H1 (cell line): ENCODE data around the gene NR4A1. TPM values are rescaled to one million over a fixed set of nuclear protein-coding genes. Genes with fewer than 3 reads are reported as not detected.

Experiments
- CTCF ChIA-PET: fragments of 300-600 bp; sonication (Branson Sonifier 250); formaldehyde crosslinking; loops from one replicate; lab custom pipeline; 2021; ENCODE audit not compliant: partially characterized antibody; lab: Charles Lee
- POLR2A ChIA-PET: fragments of 300-600 bp; sonication (Branson Sonifier 250); formaldehyde crosslinking; loops from one replicate; lab custom pipeline; 2021; ENCODE audit warnings: inconsistent platforms; ENCODE audit not compliant: partially characterized antibody; lab: Charles Lee
- DNase-seq, 2 experiments: peaks; one replicate each; pipeline versions ENCODE4 v3.0.0 to v3.0.0-alpha.2; 2010 to 2022; ENCODE audit warnings: low spot score in 2 of 2, low read depth in 1 of 2, mixed read lengths in 1 of 2
- FAIRE-seq: peaks from 2 replicates; lab custom pipeline; 2011; peaks lifted over from hg19 to GRCh38; lab: Jason Lieb, UNC
- H2AFZ ChIP-seq: 2 replicates; pipeline ENCODE4 v1.8.1; 2012; ENCODE audit warnings: low read length, inconsistent platforms
- H2AK5ac ChIP-seq: 2 replicates; pipeline ENCODE4 v1.6.1; 2013; ENCODE audit warnings: low read depth, low read length
- H2BK120ac ChIP-seq: replicated peaks from 2 replicates; pipeline ENCODE3; 2013; ENCODE audit warnings: low read depth, low read length, inconsistent platforms
- H2BK12ac ChIP-seq: 2 replicates; pipeline ENCODE4 v1.6.1; 2013; ENCODE audit warnings: low read depth, low read length
- H2BK15ac ChIP-seq: 2 replicates; pipeline ENCODE4 v1.6.1; 2013; ENCODE audit warnings: low read length
- H2BK20ac ChIP-seq: 2 replicates; pipeline ENCODE4 v1.6.1; 2013; ENCODE audit warnings: low read length
- H2BK5ac ChIP-seq: 2 replicates; pipeline ENCODE4 v1.6.1; 2013; ENCODE audit warnings: low read depth, low read length
- H3K14ac ChIP-seq: 2 replicates; pipeline ENCODE4 v1.6.1; 2013; ENCODE audit warnings: inconsistent platforms; ENCODE audit not compliant: insufficient read length
- H3K18ac ChIP-seq: 2 replicates; pipeline ENCODE4 v1.6.1; 2013; ENCODE audit warnings: low read length; ENCODE audit errors: extremely low read depth
- H3K23ac ChIP-seq: 2 replicates; pipeline ENCODE4 v1.6.1; 2013; ENCODE audit warnings: inconsistent platforms; ENCODE audit not compliant: insufficient read length
- H3K23me2 ChIP-seq: 2 replicates; pipeline ENCODE4 v1.6.1; 2013; ENCODE audit warnings: low read depth, low read length
- H3K27ac ChIP-seq: 2 replicates; pipeline ENCODE4 v1.6.1; 2011; ENCODE audit warnings: low read depth, low read length, inconsistent platforms
- H3K27me3 ChIP-seq, 4 experiments: replicated peaks in 1 of 4; 1 replicate in 1 of 4; 2 replicates in 3 of 4; pipeline versions ENCODE4 v1.6.1 to v1.8.1; 2011 to 2013; ENCODE audit warnings: low read length in 3 of 4, mild to moderate bottlenecking in 3 of 4, inconsistent platforms in 2 of 4, mixed read lengths in 2 of 4, moderate library complexity in 1 of 4; ENCODE audit not compliant: control insufficient read depth in 3 of 4, insufficient read depth in 3 of 4; ENCODE audit errors: extremely low read depth in 1 of 4
- H3K36me3 ChIP-seq, 4 experiments: 2 replicates each; pipeline versions ENCODE4 v1.6.1 to v1.8.1; 2011 to 2013; ENCODE audit warnings: mild to moderate bottlenecking in 4 of 4, low read length in 3 of 4, moderate library complexity in 2 of 4, control low read depth in 1 of 4, inconsistent platforms in 1 of 4; ENCODE audit not compliant: insufficient read depth in 4 of 4, control insufficient read depth in 2 of 4
- H3K4ac ChIP-seq: replicated peaks from 2 replicates; pipeline ENCODE3; 2013; ENCODE audit warnings: low read length, low read depth, mixed read lengths, inconsistent platforms; ENCODE audit not compliant: insufficient read length
- H3K4me1 ChIP-seq, 4 experiments: replicated peaks in 1 of 4; 1 replicate in 1 of 4; 2 replicates in 3 of 4; pipeline versions ENCODE4 v1.6.1 to v1.8.1; 2011 to 2013; ENCODE audit warnings: low read length in 3 of 4, inconsistent platforms in 2 of 4, mixed read lengths in 1 of 4; ENCODE audit not compliant: insufficient read depth in 4 of 4, control insufficient read depth in 3 of 4
- H3K4me2 ChIP-seq, 2 experiments: 2 replicates each; pipeline versions ENCODE4 v1.6.1 to v1.8.1; 2011 to 2013; ENCODE audit warnings: low read depth in 2 of 2, low read length in 2 of 2, control low read depth in 1 of 2, inconsistent platforms in 1 of 2, mild to moderate bottlenecking in 1 of 2; ENCODE audit not compliant: insufficient read depth in 1 of 2
- H3K4me3 ChIP-seq, 4 experiments: fragments of 200-600, 300-600 bp in 1 of 4; sonication (generic), shearing (Covaris generic), sonication (Bioruptor Twin) in 1 of 4; 2 replicates each; pipeline versions ENCODE4 v1.5.1 to v1.8.1; 2011 to 2016; ENCODE audit warnings: low read length in 4 of 4, low read depth in 3 of 4, control low read depth in 2 of 4, inconsistent platforms in 2 of 4, mild to moderate bottlenecking in 2 of 4, mixed read lengths in 1 of 4, moderate library complexity in 1 of 4; ENCODE audit not compliant: insufficient read depth in 2 of 4; ENCODE audit errors: extremely low read depth in 1 of 4
- H3K56ac ChIP-seq: replicated peaks from 2 replicates; pipeline ENCODE3; 2013; ENCODE audit warnings: low read depth, mild to moderate bottlenecking, mixed read lengths, low read length, inconsistent platforms; ENCODE audit not compliant: insufficient read length
- H3K79me1 ChIP-seq: 2 replicates; pipeline ENCODE4 v1.6.1; 2013; ENCODE audit warnings: low read depth, low read length, control low read depth
- H3K79me2 ChIP-seq, 2 experiments: 2 replicates each; pipeline versions ENCODE4 v1.6.1 to v1.8.1; 2012 to 2013; ENCODE audit warnings: low read length in 2 of 2, mild to moderate bottlenecking in 2 of 2, inconsistent platforms in 1 of 2; ENCODE audit not compliant: insufficient read depth in 2 of 2, control insufficient read depth in 1 of 2
- H3K9ac ChIP-seq, 4 experiments: replicated peaks in 1 of 4; 1 replicate in 1 of 4; 2 replicates in 3 of 4; pipeline versions ENCODE4 v1.6.1 to v1.8.1; 2011 to 2013; ENCODE audit warnings: low read depth in 3 of 4, low read length in 3 of 4, control low read depth in 2 of 4, mild to moderate bottlenecking in 2 of 4, moderate library complexity in 2 of 4, inconsistent platforms in 1 of 4; ENCODE audit errors: extremely low read depth in 1 of 4
- H3K9me3 ChIP-seq, 2 experiments: 2 replicates each; pipeline versions ENCODE4 v1.6.1 to v1.8.1; 2012 to 2013; ENCODE audit warnings: mild to moderate bottlenecking in 2 of 2, moderate library complexity in 2 of 2, control low read depth in 1 of 2, inconsistent platforms in 1 of 2, low read depth in 1 of 2, low read length in 1 of 2, mixed read lengths in 1 of 2; ENCODE audit not compliant: insufficient read depth in 2 of 2
- H4K20me1 ChIP-seq, 2 experiments: replicated peaks in 1 of 2; 2 replicates each; pipeline versions ENCODE3 to v1.8.1; 2011 to 2013; ENCODE audit warnings: inconsistent platforms in 2 of 2, low read length in 2 of 2, mild to moderate bottlenecking in 1 of 2; ENCODE audit not compliant: insufficient read depth in 2 of 2, control insufficient read depth in 1 of 2
- H4K5ac ChIP-seq: 2 replicates; pipeline ENCODE4 v1.6.1; 2013; ENCODE audit warnings: low read length, low read depth, mixed read lengths, inconsistent platforms; ENCODE audit not compliant: insufficient read length
- H4K8ac ChIP-seq: 2 replicates; pipeline ENCODE4 v1.8.0; 2013; ENCODE audit warnings: mild to moderate bottlenecking, moderate library complexity, low read length, inconsistent platforms; ENCODE audit not compliant: insufficient read depth; ENCODE audit errors: extremely low read depth
- H4K91ac ChIP-seq: replicated peaks from 2 replicates; pipeline ENCODE3; 2013; ENCODE audit warnings: low read length, mixed read lengths, inconsistent platforms; ENCODE audit not compliant: insufficient read length
- CBX5 ChIP-seq: fragments of 300-800, 300-1000 bp; sonication (generic); IDR thresholded peaks from 2 replicates; pipeline ENCODE4 v1.7.1; 2016; ENCODE audit warnings: antibody characterized with exemption, low read length, low read depth
- CEBPB ChIP-seq: IDR thresholded peaks from 2 replicates; pipeline ENCODE4 v1.6.1; 2012; ENCODE audit warnings: low read depth, low read length
- CHD2 ChIP-seq: IDR thresholded peaks from 2 replicates; pipeline ENCODE4 v1.6.1; 2012; ENCODE audit warnings: low read length, improper control_type of control experiment
- GABPA ChIP-seq: IDR thresholded peaks from 2 replicates; pipeline ENCODE4 v1.6.1; 2011; ENCODE audit warnings: mild to moderate bottlenecking, low read length, moderate library complexity, borderline replicate concordance; ENCODE audit not compliant: insufficient read depth
- KDM5A ChIP-seq: fragments of 200-600 bp; IDR thresholded peaks from 2 replicates; pipeline ENCODE4 v1.7.1; 2012; ENCODE audit warnings: mild to moderate bottlenecking, low read length, inconsistent platforms, mixed read lengths
- POU5F1 ChIP-seq: IDR thresholded peaks from 2 replicates; pipeline ENCODE4 v1.6.1; 2011; ENCODE audit warnings: low read depth, mild to moderate bottlenecking, low read length, moderate library complexity
- TBP ChIP-seq: IDR thresholded peaks from 2 replicates; pipeline ENCODE4 v1.6.1; 2011; ENCODE audit warnings: low read depth, low read length, improper control_type of control experiment
- TEAD4 ChIP-seq: IDR thresholded peaks from 2 replicates; pipeline ENCODE4 v1.6.1; 2012; ENCODE audit warnings: low read depth, low read length, inconsistent platforms, mixed read lengths
- WGBS, 2 experiments: shearing (Covaris generic) in 1 of 2; methylation state at CpG; one replicate each; pipeline versions ENCODE4 v1.1.6 to v1.1.7; 2013 to 2015; ENCODE audit warnings: low lambda C conversion rate in 2 of 2, mixed read lengths in 2 of 2, inconsistent platforms in 1 of 2, low coverage in 1 of 2, missing lambda C conversion rate in 1 of 2; ENCODE audit not compliant: insufficient replicate concordance in 2 of 2, insufficient coverage in 1 of 2, insufficient read length in 1 of 2; ENCODE audit errors: extremely low coverage in 1 of 2, missing lambda C conversion rate in 1 of 2; 5-methylcytosine and 5-hydroxymethylcytosine counted together
- polyA plus RNA-seq, 7 experiments: library from polyadenylated mRNA; depleted of rRNA in 3 of 7; stranded (reverse) in 5 of 7; unstranded in 2 of 7; fragments of >200 nt in 5 of 7; fragments of 200-250 nt in 2 of 7; gene quantifications; 1 replicate in 5 of 7; 2 replicates in 1 of 7; 4 replicates in 1 of 7; pipeline versions ENCODE4 v1.2.1 to v1.2.3, GENCODE V29; 2011 to 2013; ENCODE audit warnings: missing spikeins in 2 of 7, mixed read lengths in 2 of 7
- total RNA-seq: library from RNA; stranded (reverse); fragmentation: NEBNext Ultra II Directional; extraction: Animal tissue kit (Norgen Biotek cat#: 25700); gene quantifications from 2 replicates; pipeline ENCODE4 v1.2.1, GENCODE V29; 2021
- TF ChIP-seq, protein P1 (sequence below): IDR thresholded peaks from 2 replicates; pipeline ENCODE4 v1.6.1; 2012; ENCODE audit warnings: inconsistent platforms
- TF ChIP-seq, protein P2 (sequence below): IDR thresholded peaks from 2 replicates; pipeline ENCODE4 v1.6.1; 2012; ENCODE audit warnings: inconsistent platforms
- TF ChIP-seq, protein P3 (sequence below), 3 experiments: IDR thresholded peaks; 1 replicate in 2 of 3; 2 replicates in 1 of 3; pipeline versions ENCODE4 v1.5.1 to v1.6.1; 2011; ENCODE audit warnings: low read length in 3 of 3, mild to moderate bottlenecking in 3 of 3, inconsistent platforms in 2 of 3, low read depth in 1 of 3, moderate library complexity in 1 of 3; ENCODE audit not compliant: insufficient read depth in 1 of 3; ENCODE audit errors: control extremely low read depth in 1 of 3

The NR4A1 gene
- total and polyA plus RNA-seq, 2 of the 8 experiments (the other 6 are each of a cell fraction or from before 2014, with no cell fraction given) = 18.7 to 23.3 TPM

DNA sequence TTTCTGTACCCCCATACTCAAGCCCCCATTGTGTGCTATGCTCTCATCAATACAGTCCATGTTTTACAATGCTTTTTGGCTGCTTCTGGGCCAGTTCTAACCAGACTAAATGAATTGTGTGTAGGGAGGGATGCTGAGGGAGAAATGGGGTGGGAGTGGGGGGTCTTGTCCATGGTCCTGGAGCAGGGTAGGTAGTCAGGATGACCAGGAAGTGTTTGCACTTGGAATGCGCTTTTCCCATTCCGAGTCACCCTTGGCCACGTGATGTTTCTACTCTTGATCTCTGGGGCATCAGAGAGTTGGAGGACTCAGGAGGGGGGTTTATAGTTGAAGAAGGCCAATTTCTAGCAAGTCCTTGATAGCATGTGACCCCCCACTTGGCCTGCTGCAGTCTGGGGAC, 27.0 kb downstream of the NR4A1 start:
- Histone ChIP-seq H3K4me1 (peaks cover 5 to 37% (median 14%) of the 10 kb centered on the region in 4 experiments; a peak in 6 of 7 replicates), H2AK5ac (no peak overlapping the region), H2BK20ac (no peak overlapping the region), H2BK120ac (no peak overlapping the region), H3K4me2 (no peak overlapping the region), H3K18ac (no peak overlapping the region), H2BK15ac (no peak overlapping the region), H3K4me3 (no peak overlapping the region), H4K20me1 (peaks cover 3 to 28% of the 10 kb centered on the region in 2 experiments), H3K79me1 (peaks cover 11% of the 10 kb centered on the region), H3K79me2 (peaks cover 0 to 7% of the 10 kb centered on the region in 2 experiments; a peak in 2 of 4 replicates), H3K23ac (no peak overlapping the region), H3K9ac (no peak overlapping the region), H3K56ac (no peak overlapping the region), H3K27ac (no peak overlapping the region), H3K14ac (no peak overlapping the region), H4K8ac (no peak overlapping the region), H3K9me3 (no peaks in the 10 kb centered on the region), H2BK12ac (no peak overlapping the region), H4K5ac (no peak overlapping the region), H4K91ac (no peak overlapping the region), H3K23me2 (peaks cover 8% of the 10 kb centered on the region; the same call in 1 of the 2 replicates), H2AFZ (no peak overlapping the region), H2BK5ac (no peak overlapping the region), H3K4ac (no peak overlapping the region), H3K36me3 (peaks cover 10 to 33% (median 19%) of the 10 kb centered on the region in 4 experiments), H3K27me3 (peaks cover 0 to 14% (median 1%) of the 10 kb centered on the region in 4 experiments; a peak in 5 of 7 replicates)
- no peak for FAIRE-seq
- CTCF ChIA-PET = interaction anchor here (0.8 to 34.1 kb wide), 6 partner anchors 11 to 88 kb away, joined by 3 to 1022 read pairs (median 9); partner anchors contain the start of gene ATG101
- no peak for DNase-seq
- WGBS, 2 experiments = 90% methylated on average over 3 of the region's 3 CpGs; no CpG with 5 or more reads in 1 of the 2 experiments
- POLR2A ChIA-PET = interaction anchor here (1.2 to 7.7 kb wide), 4 partner anchors 38 to 65 kb away, joined by 3 to 82 read pairs (median 6); no protein-coding TSS in a partner anchor
- TF ChIP-seq, protein P1, sequence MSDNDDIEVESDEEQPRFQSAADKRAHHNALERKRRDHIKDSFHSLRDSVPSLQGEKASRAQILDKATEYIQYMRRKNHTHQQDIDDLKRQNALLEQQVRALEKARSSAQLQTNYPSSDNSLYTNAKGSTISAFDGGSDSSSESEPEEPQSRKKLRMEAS = no peak
- TF ChIP-seq GABPA = no peak
- TF ChIP-seq, protein P2, sequence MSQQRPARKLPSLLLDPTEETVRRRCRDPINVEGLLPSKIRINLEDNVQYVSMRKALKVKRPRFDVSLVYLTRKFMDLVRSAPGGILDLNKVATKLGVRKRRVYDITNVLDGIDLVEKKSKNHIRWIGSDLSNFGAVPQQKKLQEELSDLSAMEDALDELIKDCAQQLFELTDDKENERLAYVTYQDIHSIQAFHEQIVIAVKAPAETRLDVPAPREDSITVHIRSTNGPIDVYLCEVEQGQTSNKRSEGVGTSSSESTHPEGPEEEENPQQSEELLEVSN = no peak
- TF ChIP-seq KDM5A = no peak
- no peak for TF ChIP-seq CBX5
- TF ChIP-seq, protein P3, sequence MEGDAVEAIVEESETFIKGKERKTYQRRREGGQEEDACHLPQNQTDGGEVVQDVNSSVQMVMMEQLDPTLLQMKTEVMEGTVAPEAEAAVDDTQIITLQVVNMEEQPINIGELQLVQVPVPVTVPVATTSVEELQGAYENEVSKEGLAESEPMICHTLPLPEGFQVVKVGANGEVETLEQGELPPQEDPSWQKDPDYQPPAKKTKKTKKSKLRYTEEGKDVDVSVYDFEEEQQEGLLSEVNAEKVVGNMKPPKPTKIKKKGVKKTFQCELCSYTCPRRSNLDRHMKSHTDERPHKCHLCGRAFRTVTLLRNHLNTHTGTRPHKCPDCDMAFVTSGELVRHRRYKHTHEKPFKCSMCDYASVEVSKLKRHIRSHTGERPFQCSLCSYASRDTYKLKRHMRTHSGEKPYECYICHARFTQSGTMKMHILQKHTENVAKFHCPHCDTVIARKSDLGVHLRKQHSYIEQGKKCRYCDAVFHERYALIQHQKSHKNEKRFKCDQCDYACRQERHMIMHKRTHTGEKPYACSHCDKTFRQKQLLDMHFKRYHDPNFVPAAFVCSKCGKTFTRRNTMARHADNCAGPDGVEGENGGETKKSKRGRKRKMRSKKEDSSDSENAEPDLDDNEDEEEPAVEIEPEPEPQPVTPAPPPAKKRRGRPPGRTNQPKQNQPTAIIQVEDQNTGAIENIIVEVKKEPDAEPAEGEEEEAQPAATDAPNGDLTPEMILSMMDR (IDR thresholded peaks at IDR 0.05; ENCODE audit: control extremely low read depth in 1 of 3, insufficient read depth in 1 of 3, low read depth in 1 of 3, low read length in 3 of 3) = no peak
- no peak for TF ChIP-seq TBP
- TF ChIP-seq CHD2 = no peak
- TF ChIP-seq CEBPB = no peak
- TF ChIP-seq POU5F1 = no peak
- TF ChIP-seq TEAD4 = no peak
